Measurements from ENCODE around the gene NPHP1.
"Not testable (repeated sequence)": the region's sequence is repeated elsewhere in the genome, so short reads cannot be mapped to it uniquely, and the experiment has no call there.

DNA sequence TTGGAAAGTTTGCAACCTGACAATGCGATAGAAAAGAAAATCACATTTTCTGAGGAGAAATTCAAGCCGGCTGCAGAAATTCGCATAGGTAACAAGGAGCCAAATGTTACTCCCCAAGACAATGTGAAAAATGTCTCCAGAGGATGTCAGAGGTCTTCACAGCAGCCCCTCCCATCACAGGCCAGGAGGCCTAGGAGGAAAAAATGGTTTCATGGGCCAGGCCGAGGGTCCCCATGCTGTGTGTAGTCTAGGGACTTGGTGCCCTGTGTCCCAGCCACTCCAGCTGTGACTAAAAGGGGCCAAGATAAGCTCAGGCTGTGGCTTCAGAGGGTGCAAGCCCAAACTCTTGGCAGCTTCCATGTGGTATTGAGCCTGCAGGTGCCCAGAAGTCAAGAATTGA, 50.0 kb downstream of the NPHP1 start:
- not testable (repeated sequence) for TF ChIP-seq POLR2A, CTCF (IDR thresholded peaks at IDR 0.05)

Data from prostate gland (tissue), 2 donors.